Adipose tissue (tissue), 3 donors: Measurements from ENCODE around the gene MESP1. TPM values are rescaled to one million over a fixed set of nuclear protein-coding genes. Genes with fewer than 3 reads are reported as not detected.
"Not testable (repeated sequence)": the region's sequence is repeated elsewhere in the genome, so short reads cannot be mapped to it uniquely, and the experiment has no call there.

Experiments
- H3K27ac ChIP-seq: one replicate; pipeline ENCODE4 v1.5.1; 2013; ENCODE audit warnings: low read depth, low read length
- WGBS, 3 donors: extraction: QIAGEN DNeasy Blood & Tissue Kit; methylation state at CpG; one replicate each; pipeline ENCODE4 v1.1.7; 2013; 5-methylcytosine and 5-hydroxymethylcytosine counted together
- polyA plus RNA-seq, 3 donors: library from polyadenylated mRNA; stranded (reverse); fragments of 200-250 nt; gene quantifications; one replicate each; pipeline ENCODE4 v1.2.3, GENCODE V29; 2013
- donor health status: healthy with polysubstance abuse.
- donor health status: Bipolar disorder and iron deficiency.
- donor health status: healthy.

The MESP1 gene
- polyA plus RNA-seq: 10 to 100 TPM in 1 of 3 donors, 1 to 10 TPM in 2; 2.4 to 25.5 (median 4.0) TPM

DNA sequence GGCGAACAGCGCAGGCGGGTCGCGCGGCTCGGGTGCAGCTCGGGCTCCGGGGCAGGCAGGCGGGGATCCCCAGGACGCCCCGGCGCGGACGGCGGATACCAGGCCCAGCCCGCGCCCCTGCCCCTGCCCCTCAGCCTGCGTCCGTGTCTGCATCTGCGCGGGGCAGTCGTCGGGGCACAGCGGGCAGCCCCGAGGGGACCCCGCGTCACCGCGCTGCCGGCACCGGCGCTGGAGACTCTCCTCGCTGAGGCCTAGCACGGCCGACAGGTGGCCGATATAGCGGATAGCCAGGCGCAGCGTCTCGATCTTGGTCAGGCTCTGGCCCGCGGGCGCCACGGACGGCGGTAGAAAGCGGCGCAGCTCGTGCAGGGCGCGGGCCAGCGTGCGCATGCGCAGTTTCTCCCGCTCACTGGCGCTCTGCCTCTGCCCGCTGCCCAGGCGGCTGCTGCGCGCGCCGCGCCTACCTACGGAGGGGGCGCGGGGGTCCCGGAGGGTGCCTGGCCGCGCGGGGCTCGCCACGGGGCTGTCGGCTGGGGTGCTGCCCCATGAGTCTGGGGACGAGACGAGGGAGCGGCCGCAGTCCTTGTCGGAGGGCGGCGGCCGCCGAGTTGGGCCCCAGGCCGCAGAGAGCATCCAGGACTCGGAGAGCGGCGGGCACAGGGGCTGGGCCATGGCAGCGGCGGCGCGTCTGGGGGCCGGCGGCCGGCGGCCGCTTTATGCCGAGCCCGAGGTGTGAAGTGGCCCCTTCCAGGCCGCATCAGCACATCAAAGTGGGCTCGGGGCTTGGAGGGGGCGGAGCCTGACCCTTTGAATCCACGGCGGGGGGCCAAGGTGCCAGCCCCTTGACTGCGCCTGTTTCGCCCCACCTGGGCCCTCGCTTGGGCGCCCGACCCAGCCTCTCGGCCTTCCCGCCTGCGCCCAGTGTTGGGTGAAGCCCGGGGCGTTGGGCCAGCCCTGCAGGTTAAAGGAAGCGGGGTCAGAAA lies at the start of gene MESP1:
MESP1 (minus strand) TSS at position 690 of the 983 bp plus-strand sequence; CDS start at position 672, 18 bp downstream.
- 3 to 6% (median 3%) methylated on average over 76 to 114 of the region's 114 CpGs for WGBS, 3 donors
- no peak within 1 kb of the TSS for H3K27ac ChIP-seq

- H3K27ac ChIP-seq: no peak overlapping the region
- 90 to 93% (median 92%) methylated on average over 2 of the region's 2 CpGs for WGBS, 3 donors
Measured at GRCh38 chr15:89799918-89800498, 49.0 kb upstream of the MESP1 start.

DNA sequence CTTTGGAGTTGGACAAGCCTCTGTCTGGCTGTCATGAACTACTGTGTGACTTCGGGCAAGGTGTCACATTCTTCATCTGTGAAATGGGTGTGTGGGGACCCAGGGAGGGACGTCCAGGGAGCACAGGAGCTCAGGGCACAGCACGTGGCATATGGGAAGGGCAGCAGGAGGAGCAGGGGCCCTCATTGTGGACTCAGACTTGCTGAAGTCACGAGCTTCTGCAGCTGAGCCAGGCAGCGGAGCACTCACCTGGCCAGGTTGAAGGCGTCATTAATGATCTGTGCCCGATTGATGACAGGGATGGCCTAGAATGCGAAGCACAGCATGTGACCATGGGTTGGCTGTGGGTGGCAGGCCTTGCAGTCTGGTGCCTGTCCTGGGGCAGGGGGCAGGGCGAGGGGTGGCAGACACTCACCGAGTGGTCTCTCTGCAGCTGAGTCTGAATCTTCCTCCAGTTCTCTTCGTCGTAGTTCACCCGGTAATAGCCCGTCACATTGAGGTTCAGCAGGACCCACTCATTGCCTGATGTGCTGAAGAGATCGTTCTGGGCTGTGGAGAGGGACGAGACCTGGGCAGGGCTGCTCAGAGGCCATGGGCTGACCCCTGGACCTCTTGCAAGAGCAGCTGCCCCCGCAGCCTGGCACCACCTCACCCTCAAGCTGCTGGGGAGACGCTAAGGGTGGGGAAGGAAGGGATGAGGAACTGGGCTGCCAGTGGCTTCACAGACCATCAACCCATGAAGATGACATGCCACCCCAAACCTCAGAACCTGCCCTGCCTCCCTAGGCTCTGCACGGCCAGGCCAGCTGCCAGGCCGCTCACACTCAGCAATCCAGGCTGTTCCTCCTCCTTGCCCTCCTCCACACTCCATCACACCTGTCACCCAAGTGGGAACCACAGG lies 48.2 kb upstream of the MESP1 start:
- WGBS, 3 donors: 72 to 86% (median 83%) methylated on average over 20 of the region's 20 CpGs
- no peak overlapping the region for H3K27ac ChIP-seq

DNA sequence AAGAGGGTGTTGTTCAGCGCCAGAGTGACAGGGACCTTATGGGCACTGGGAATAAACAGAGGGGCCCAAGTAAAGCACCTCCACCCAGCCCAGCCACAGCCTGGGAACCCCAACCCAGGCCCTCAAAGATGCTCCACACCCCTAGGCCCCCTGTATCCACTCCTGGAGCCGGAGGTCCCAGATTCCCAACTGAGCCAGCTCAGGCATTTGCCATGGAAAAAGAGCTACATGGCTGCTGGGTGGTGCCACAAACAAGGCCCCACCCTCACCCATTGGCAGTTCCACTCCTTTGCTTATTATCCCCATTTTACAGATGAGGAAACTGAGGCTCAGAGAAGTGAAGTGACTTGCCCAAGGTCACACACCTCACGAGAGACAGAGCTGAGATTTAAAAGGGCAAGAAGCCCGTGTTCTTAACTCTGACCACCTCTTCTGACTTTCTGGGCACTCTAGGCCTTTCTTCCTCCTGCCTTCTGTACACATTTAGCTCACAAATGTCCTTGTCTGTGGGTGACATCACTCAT lies 46.7 kb upstream of the MESP1 start:
- H3K27ac ChIP-seq: no peak overlapping the region
- 84 to 95% (median 90%) methylated on average over 4 of the region's 4 CpGs for WGBS, 3 donors

- H3K27ac ChIP-seq: no peak overlapping the region
Measured at GRCh38 chr15:89795996-89796395, 44.9 kb upstream of the MESP1 start.

- no peak overlapping the region for H3K27ac ChIP-seq
- 20 to 42% (median 39%) methylated on average over 5 of the region's 5 CpGs for WGBS, 3 donors
Measured at GRCh38 chr15:89794627-89795241, 43.7 kb upstream of the MESP1 start.

DNA sequence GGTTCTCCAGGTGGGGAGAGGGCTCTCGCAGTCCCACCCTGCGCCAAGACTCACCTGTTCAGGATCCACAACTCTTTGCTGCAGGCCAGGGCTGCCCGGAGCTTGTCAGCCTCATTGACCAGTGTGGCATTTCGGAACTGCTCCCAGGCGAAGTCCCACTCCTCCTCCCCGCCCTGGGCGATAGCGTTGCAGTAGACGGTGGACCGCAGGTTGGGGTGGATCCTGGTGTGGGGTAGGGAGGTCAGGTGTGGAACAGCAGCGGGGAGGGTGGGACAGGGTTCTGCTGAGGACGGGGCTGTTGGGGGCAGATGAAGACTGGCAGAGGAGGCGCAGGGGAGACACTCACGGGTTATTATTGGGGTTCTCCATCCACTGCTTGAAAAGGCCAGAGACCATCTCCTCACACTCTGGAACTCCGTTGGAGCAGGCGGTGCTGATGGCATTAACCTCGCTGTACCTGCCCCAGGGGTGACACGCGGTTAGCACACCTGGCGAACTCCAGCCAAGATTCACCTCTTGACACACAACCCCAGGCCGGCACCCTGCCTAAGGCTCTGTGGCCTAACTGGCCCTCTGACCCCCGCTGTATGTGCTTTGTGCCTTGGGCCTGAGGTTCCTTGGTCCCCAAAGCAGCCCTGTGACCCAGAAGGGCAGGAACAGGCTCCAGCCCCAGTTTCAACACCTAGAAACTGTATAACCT lies 41.2 kb upstream of the MESP1 start:
- WGBS, 3 donors: 94 to 96% (median 95%) methylated on average over 22 of the region's 22 CpGs
- no peak overlapping the region for H3K27ac ChIP-seq

GRCh38 chr15:89790661-89791060 lies 39.6 kb upstream of the MESP1 start:
- 87 to 92% (median 90%) methylated on average over 16 of the region's 16 CpGs for WGBS, 3 donors
- no peak overlapping the region for H3K27ac ChIP-seq

DNA sequence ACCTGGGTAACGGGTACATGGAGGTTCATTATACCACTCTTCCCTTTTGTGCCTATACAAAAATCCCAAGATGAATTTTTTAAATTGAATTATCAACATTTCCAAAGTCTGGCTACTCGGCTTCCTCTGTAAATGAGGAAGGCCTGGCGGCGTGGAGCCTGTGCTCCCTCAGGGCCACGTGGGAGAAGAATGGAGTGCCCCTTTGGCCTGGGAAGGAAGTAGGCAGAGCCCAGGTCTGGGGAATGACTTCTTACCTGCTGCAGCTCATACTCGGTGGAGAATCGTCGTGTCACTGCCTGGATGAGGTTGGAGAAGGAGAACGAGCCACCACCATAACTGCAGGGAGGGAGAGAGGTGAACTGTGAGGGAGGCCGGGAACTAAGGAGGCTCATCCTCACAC lies 39.2 kb upstream of the MESP1 start:
- H3K27ac ChIP-seq: no peak overlapping the region
- 73 to 81% (median 74%) methylated on average over 10 of the region's 10 CpGs for WGBS, 3 donors

GRCh38 chr15:89788585-89788984 lies 37.5 kb upstream of the MESP1 start:
- 98% methylated on average over 4 of the region's 4 CpGs for WGBS, 3 donors
- H3K27ac ChIP-seq: not testable (repeated sequence)

GRCh38 chr15:89787944-89788343 lies 36.9 kb upstream of the MESP1 start:
- WGBS, 3 donors: 78 to 97% (median 94%) methylated on average over 3 of the region's 3 CpGs
- no peak overlapping the region for H3K27ac ChIP-seq

- H3K27ac ChIP-seq: no peak overlapping the region
Measured at GRCh38 chr15:89785774-89786140, 34.7 kb upstream of the MESP1 start.

GRCh38 chr15:89785064-89785773 lies 34.2 kb upstream of the MESP1 start:
- no peak overlapping the region for H3K27ac ChIP-seq
- WGBS, 3 donors: 54 to 75% (median 71%) methylated on average over 13 of the region's 13 CpGs

DNA sequence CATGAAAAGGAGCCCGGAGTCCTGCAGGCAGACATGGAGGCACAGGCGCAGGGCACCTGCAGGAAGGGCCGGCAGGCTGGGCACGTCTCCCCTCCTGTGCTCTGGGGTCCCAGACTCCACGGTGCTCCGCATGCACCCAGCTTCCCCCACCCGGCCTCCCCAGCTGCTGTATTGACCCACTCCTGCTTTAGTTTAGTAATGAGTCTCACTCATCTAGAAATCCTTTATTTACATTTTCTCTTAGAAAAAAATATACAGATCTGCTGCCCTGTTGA lies 33.6 kb upstream of the MESP1 start:
- H3K27ac ChIP-seq: no peak overlapping the region
- 92 to 96% (median 96%) methylated on average over 7 of the region's 7 CpGs for WGBS, 3 donors

DNA sequence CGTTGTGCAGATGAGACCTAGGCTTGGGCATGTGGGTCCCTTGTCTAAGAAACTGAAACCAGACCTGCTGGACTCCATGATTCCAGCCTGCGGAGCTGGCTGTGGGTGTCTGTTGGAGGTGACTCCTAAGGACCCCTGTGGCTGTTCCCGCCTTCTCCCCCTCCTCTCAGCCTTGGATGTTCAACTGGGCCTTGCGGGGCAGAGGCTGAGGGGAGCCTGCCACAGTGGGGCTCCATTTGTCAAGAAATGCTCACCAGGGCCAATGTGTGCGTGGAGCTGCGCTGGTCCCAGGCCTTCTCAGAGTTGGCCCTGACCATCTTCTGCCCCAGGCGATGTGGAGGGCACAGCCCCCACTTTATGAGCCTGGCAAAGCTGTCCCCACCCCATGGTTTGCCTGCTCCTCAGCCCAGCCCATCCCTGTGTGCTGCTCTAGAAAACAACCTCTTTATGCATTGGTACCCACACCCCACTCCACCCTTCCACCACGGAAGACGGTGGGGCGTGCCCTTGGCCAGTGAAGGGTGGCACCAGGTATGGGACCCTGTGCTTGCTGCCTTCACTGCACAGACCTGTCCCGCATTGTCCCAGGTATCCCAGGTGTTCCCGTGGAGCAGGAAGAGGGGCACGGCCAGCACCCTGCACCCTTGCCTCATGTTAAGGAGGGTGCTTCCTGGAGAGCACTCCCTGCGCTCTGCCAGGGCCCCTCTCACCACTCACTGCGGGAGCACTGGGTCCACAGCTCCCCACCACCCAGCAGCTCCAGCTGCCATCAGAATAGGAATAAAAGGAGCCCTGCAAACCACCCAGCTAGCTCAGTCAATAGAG lies 33.0 kb upstream of the MESP1 start:
- H3K27ac ChIP-seq: no peak overlapping the region
- WGBS, 3 donors: 70 to 90% (median 88%) methylated on average over 15 of the region's 15 CpGs

GRCh38 chr15:89783111-89783860 lies 32.2 kb upstream of the MESP1 start:
- no peak overlapping the region for H3K27ac ChIP-seq
- WGBS, 3 donors: 30 to 69% (median 68%) methylated on average over 14 of the region's 14 CpGs
